Psoas muscle (tissue), 8 donors: Measurements from ENCODE around the gene CDH8. TPM values are rescaled to one million over a fixed set of nuclear protein-coding genes. Genes with fewer than 3 reads are reported as not detected.

ENCODE experiments used
- ATAC-seq, 4 donors: fragments of 200-7000 bp; cut with Tn5 transposase; one replicate each; pipeline ENCODE4 v1.9.1; 2020; ENCODE audit warnings: moderate library complexity in 3 of 4, mild to moderate bottlenecking in 2 of 4
- DNase-seq, 2 donors: peaks; one replicate each; pipeline ENCODE4 v3.0.0-alpha.2; 2020
- H3K27ac ChIP-seq: fragments of 200-600 bp; one replicate; pipeline ENCODE4 v1.8.0; 2022
- H3K27me3 ChIP-seq, 3 donors: fragments of 200-600 bp in 1 of 3; one replicate each; pipeline versions ENCODE4 v1.6.1 to v1.8.0; 2013 to 2022; ENCODE audit warnings: low read length in 2 of 3, mild to moderate bottlenecking in 2 of 3, moderate library complexity in 1 of 3; ENCODE audit not compliant: insufficient read depth in 3 of 3
- H3K36me3 ChIP-seq, 2 donors: fragments of 200-600 bp in 1 of 2; one replicate each; pipeline versions ENCODE4 v1.6.1 to v1.8.0; 2013 to 2022; ENCODE audit warnings: low read depth in 1 of 2, mild to moderate bottlenecking in 1 of 2, moderate library complexity in 1 of 2; ENCODE audit not compliant: insufficient read depth in 1 of 2
- H3K4me1 ChIP-seq: fragments of 200-600 bp; one replicate; pipeline ENCODE4 v1.8.0; 2022
- H3K4me3 ChIP-seq: fragments of 200-600 bp; one replicate; pipeline ENCODE4 v1.8.0; 2022; ENCODE audit warnings: mild to moderate bottlenecking
- H3K9me3 ChIP-seq: fragments of 200-600 bp; one replicate; pipeline ENCODE4 v1.8.0; 2022
- CTCF ChIP-seq: fragments of 200-600 bp; IDR thresholded peaks from one replicate; pipeline ENCODE4 v1.8.0; 2022; ENCODE audit warnings: antibody characterized with exemption
- WGBS, 3 donors: extraction: QIAGEN DNeasy Blood & Tissue Kit; methylation state at CpG; one replicate each; pipeline versions ENCODE4 v1.1.6 to v1.1.7; 2013; 5-methylcytosine and 5-hydroxymethylcytosine counted together
- intact Hi-C, 2 donors: fragments of 100-400 bp; cut with DNase I; formaldehyde crosslinking; loops; one replicate each; pipeline versions ENCODE4 v1.11.0 to v1.14.2; 2022
- polyA plus RNA-seq, 3 donors: library from polyadenylated mRNA; stranded (reverse); fragments of 200-250 nt; gene quantifications; one replicate each; pipeline ENCODE4 v1.2.3, GENCODE V29; 2013
- total RNA-seq, 4 donors: library from RNA; stranded (reverse); fragmentation: NEBNext Ultra II Directional in 2 of 4; extraction: Animal tissue kit (Norgen Biotek cat#: 25700) in 2 of 4; gene quantifications; one replicate each; pipeline versions ENCODE4 v1.2.1 to v1.2.4, GENCODE V29; 2021 to 2023
- donor health status: healthy with polysubstance abuse.
- donor health status: DM: no; HTN: no; CAD: no; lungs with moderate emphysema.
- donor health status: Bipolar disorder and iron deficiency.
- donor health status: healthy.
- donor health status: DM: yes; HTN: yes; CAD: no.
- donor health status: DM: no; HTN: no; CAD: no.
- donor health status: DM: no; HTN: no; CAD: no.
- donor health status: DM: yes; HTN: yes; CAD: no.

Gene CDH8
- total and polyA plus RNA-seq, 7 donors, result 0.13 to 1.2 (median 0.58) TPM

GRCh38 chr16:61780161-61780560 is 256.1 kb downstream of the CDH8 start:
- ATAC-seq (no peak), DNase-seq (no peak)
- Histone ChIP-seq H3K27ac (no peak overlapping the region), H3K36me3 (no peaks in the 10 kb centered on the region), H3K27me3 (no peaks in the 10 kb centered on the region), H3K4me1 (no peaks in the 10 kb centered on the region), H3K9me3 (no peaks in the 10 kb centered on the region), H3K4me3 (no peak overlapping the region)
- intact Hi-C loops, result no loop called here
- 44 to 75% (median 51%) methylated on average over 1 of the region's 1 CpG for WGBS, 3 donors
- TF ChIP-seq CTCF, result no peak

GRCh38 chr16:61770301-61770700 is 265.9 kb downstream of the CDH8 start:
- Histone ChIP-seq H3K27ac (no peak overlapping the region), H3K4me3 (no peak overlapping the region), H3K9me3 (no peaks in the 10 kb centered on the region), H3K36me3 (no peaks in the 10 kb centered on the region), H3K4me1 (no peaks in the 10 kb centered on the region), H3K27me3 (no peaks in the 10 kb centered on the region)
- TF ChIP-seq CTCF, result no peak
- DNase-seq (no peak), ATAC-seq (no peak)
- intact Hi-C loops, result no loop called here
- 86 to 93% (median 86%) methylated on average over 1 of the region's 1 CpG for WGBS, 3 donors

GRCh38 chr16:61763991-61764390 is 272.2 kb downstream of the CDH8 start:
- no peak for TF ChIP-seq CTCF
- Histone ChIP-seq H3K9me3 (no peaks in the 10 kb centered on the region), H3K27me3 (no peaks in the 10 kb centered on the region), H3K4me3 (no peak overlapping the region), H3K4me1 (no peaks in the 10 kb centered on the region), H3K27ac (no peak overlapping the region), H3K36me3 (no peaks in the 10 kb centered on the region)
- ATAC-seq (no peak), DNase-seq (no peak)
- WGBS, 3 donors, result 56 to 71% (median 62%) methylated on average over 2 of the region's 2 CpGs
- intact Hi-C loops, result no loop called here

- Histone ChIP-seq H3K9me3 (no peaks in the 10 kb centered on the region), H3K4me1 (no peaks in the 10 kb centered on the region), H3K4me3 (no peak overlapping the region), H3K36me3 (no peaks in the 10 kb centered on the region), H3K27me3 (no peaks in the 10 kb centered on the region), H3K27ac (no peak overlapping the region)
- no peak for ATAC-seq
- WGBS, 3 donors, result 72 to 76% (median 72%) methylated on average over 3 of the region's 3 CpGs
- no peak for TF ChIP-seq CTCF
- intact Hi-C loops, result no loop called here
- DNase-seq, result no peak
These were observed 273.2 kb downstream of the CDH8 start for GRCh38 chr16:61763013-61763412.

- intact Hi-C loops, result no loop called here
- DNase-seq (no peak), ATAC-seq (no peak)
- no peaks in the 10 kb centered on the region for H3K4me1 ChIP-seq
- H3K27me3 ChIP-seq, result no peaks in the 10 kb centered on the region
- no peak overlapping the region for H3K4me3 ChIP-seq
- no peaks in the 10 kb centered on the region for H3K9me3 ChIP-seq
- WGBS, 3 donors, result 58 to 82% (median 67%) methylated on average over 1 of the region's 1 CpG
- no peak overlapping the region for H3K27ac ChIP-seq
- H3K36me3 ChIP-seq, result no peaks in the 10 kb centered on the region
- no peak for TF ChIP-seq CTCF
These were observed 305.2 kb downstream of the CDH8 start for GRCh38 chr16:61730997-61731396.
